SU-DHL-6 (cell line): ENCODE data around the gene GRIK1.

ENCODE experiments used
- CTCF ChIP-seq: fragments of 200-600 bp; sonication (generic); IDR thresholded peaks from one replicate; pipeline ENCODE4 v1.5.1; 2017; ENCODE audit warnings: antibody characterized with exemption, mild to moderate bottlenecking, low read length, moderate library complexity; ENCODE audit not compliant: insufficient read depth, poor library complexity, severe bottlenecking
- EZH2phosphoT487 ChIP-seq: fragments of 200-600 bp; sonication (generic), shearing (Covaris generic); conservative IDR thresholded peaks from 2 replicates; pipeline ENCODE4 v1.6.1; 2018; ENCODE audit warnings: mild to moderate bottlenecking, antibody characterized with exemption, low read length, moderate library complexity, mixed read lengths

DNA sequence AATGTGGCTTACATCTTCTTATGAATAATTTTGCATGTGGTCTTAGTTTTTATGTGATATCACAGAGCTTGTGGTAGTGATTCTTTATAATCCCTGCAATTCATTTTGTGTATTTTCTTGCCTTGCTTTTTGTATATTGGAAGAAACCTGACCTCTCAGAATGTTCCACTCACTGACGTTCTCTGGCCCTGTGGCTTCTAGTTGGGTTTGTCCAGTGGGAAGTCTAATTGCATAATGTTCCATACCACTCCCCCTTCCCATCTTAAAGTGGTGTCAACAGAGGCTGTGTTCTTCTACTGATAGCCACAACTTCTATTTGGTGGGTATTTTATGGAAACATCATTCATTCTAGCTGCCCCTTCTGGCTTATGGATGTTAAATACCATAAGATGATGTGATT is 415.7 kb downstream of the GRIK1 start:
- TF ChIP-seq CTCF (no peak), EZH2phosphoT487 (no peak)
